ENCODE results near the gene NBPF11.

DNA sequence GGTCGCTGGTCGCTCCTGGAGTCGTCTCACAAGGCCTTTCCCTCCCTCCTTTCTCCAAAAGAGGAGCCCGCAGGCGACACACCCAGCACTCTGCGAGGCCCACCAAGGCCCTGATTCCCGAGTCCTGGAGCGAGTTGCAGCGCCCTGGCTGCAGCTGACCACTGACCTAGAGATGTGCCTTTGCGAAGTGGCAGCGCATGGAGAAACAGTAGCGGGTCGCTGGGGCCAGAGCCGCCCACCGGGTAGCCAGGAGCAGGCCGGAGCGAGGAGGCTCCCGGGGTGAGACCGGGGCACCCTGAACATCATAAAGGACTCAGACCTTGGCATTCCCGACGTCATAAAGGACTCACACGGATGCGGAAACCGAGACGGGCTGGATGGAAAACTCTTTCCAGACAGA lies 10.3 kb upstream of the NBPF11 start:
- TF ChIP-seq ZNF274 (IDR thresholded peaks at IDR 0.05; ENCODE audit: low read depth, low read length) (no peak), CTCF (IDR thresholded peaks at IDR 0.05 in 2 of 3, conservative IDR thresholded peaks at IDR 0.05 in 1 of 3; ENCODE audit: borderline replicate concordance in 1 of 3, insufficient read depth in 1 of 3, low read depth in 2 of 3, low read length in 2 of 3) (no peak), EZH2phosphoT487 (IDR thresholded peaks at IDR 0.05; ENCODE audit: borderline replicate concordance) (no peak), POLR2A (IDR thresholded peaks at IDR 0.05; ENCODE audit: borderline replicate concordance, extremely low read depth, insufficient read depth, insufficient read length) (no peak), EZH2 (IDR thresholded peaks at IDR 0.05) (no peak), POLR2AphosphoS5 (IDR thresholded peaks at IDR 0.05; ENCODE audit: low read depth, low read length) (no peak)

Measured in HCT116 (cell line).